A549 (cell line): ENCODE data around the gene TPCN2.

ENCODE experiments used
- CHD4 ChIP-seq: fragments of 200-600 bp; sonication (generic); IDR thresholded peaks from 2 replicates; pipeline ENCODE4 v1.6.1; 2016; ENCODE audit warnings: antibody characterized with exemption, mild to moderate bottlenecking, borderline replicate concordance
- CTCF ChIP-seq: fragments of >200 bp; sonication (Bioruptor Twin); formaldehyde crosslinking; IDR thresholded peaks from 3 replicates; pipeline ENCODE4 v1.5.1; 2016
- ELK1 ChIP-seq: fragments of 150-350 bp; IDR thresholded peaks from 2 replicates; pipeline ENCODE4 v1.6.1; 2014; ENCODE audit warnings: low read depth, mild to moderate bottlenecking, low read length
- EP300 ChIP-seq, 2 experiments: fragments of >200 bp; sonication (Bioruptor Twin); formaldehyde crosslinking; IDR thresholded peaks; 2 replicates in 1 of 2; 3 replicates in 1 of 2; pipeline ENCODE4 v1.6.1; 2016 to 2017
- FOSB ChIP-seq: fragments of 250-450 bp; sonication (Bioruptor Pico); IDR thresholded peaks from 2 replicates; pipeline ENCODE4 v1.5.0; 2020; ENCODE audit warnings: mild to moderate bottlenecking, moderate library complexity
- HEYL ChIP-seq: fragments of 250-450 bp; sonication (Bioruptor Pico); IDR thresholded peaks from 2 replicates; pipeline ENCODE4 v1.8.0; 2021; ENCODE audit warnings: mild to moderate bottlenecking, moderate library complexity
- JUN ChIP-seq, 2 experiments: fragments of >200 bp; sonication (Bioruptor Twin); formaldehyde crosslinking; IDR thresholded peaks; 2 replicates in 1 of 2; 3 replicates in 1 of 2; pipeline ENCODE4 v1.6.1; 2016 to 2017
- MAFK ChIP-seq: fragments of 450-650 bp; IDR thresholded peaks from 2 replicates; pipeline ENCODE4 v1.6.1; 2014; ENCODE audit not compliant: partially characterized antibody
- MAZ ChIP-seq: fragments of 150-350 bp; IDR thresholded peaks from 2 replicates; pipeline ENCODE4 v1.6.1; 2014; ENCODE audit warnings: antibody characterized with exemption, low read depth, low read length, borderline replicate concordance
- NFE2L2 ChIP-seq: fragments of 150-350 bp; conservative IDR thresholded peaks from 2 replicates; pipeline ENCODE4 v1.6.1; 2014; ENCODE audit warnings: low read length
- POLR2A ChIP-seq: IDR thresholded peaks from 2 replicates; pipeline ENCODE4 v1.6.1; 2012; ENCODE audit warnings: mild to moderate bottlenecking, low read length
- REST ChIP-seq: fragments of 200-600 bp; sonication (generic); IDR thresholded peaks from 2 replicates; pipeline ENCODE4 v1.6.1; 2016; ENCODE audit warnings: antibody characterized with exemption, mild to moderate bottlenecking, moderate library complexity
- RFX5 ChIP-seq: fragments of 450-650 bp; IDR thresholded peaks from 2 replicates; pipeline ENCODE4 v1.7.1; 2014; ENCODE audit warnings: antibody characterized with exemption, mild to moderate bottlenecking, moderate library complexity
- RNF2 ChIP-seq: fragments of 200-600 bp; sonication (generic); IDR thresholded peaks from 2 replicates; pipeline ENCODE4 v1.6.1; 2016; ENCODE audit warnings: low read depth, mild to moderate bottlenecking, antibody characterized with exemption, moderate library complexity, borderline replicate concordance

- TF ChIP-seq CTCF (no peak), POLR2A (no peak), CHD4 (no peak), RFX5 (no peak), HEYL (CRISPR knock-in tag) (no peak), RNF2 (no peak), JUN (IDR thresholded peaks at IDR 0.05) (no peak), REST (no peak), MAFK (no peak), NFE2L2 (no peak), ELK1 (no peak), FOSB (no peak), EP300 (IDR thresholded peaks at IDR 0.05) (no peak), MAZ (no peak)
These were observed 30.8 kb upstream of the TPCN2 start for GRCh38 chr11:69017951-69018350.
